Activated CD4-positive, alpha-beta T cell treated with anti-CD3 and anti-CD28 coated beads, Interleukin-2, amount 50 U/mL, for 48 hours (primary cell): Measurements from ENCODE around the gene C11orf21.

ENCODE experiments used
- DNase-seq, 2 experiments: peaks; one replicate each; pipeline ENCODE4 v3.0.0-alpha.2; 2020

C11orf21 gene

DNA sequence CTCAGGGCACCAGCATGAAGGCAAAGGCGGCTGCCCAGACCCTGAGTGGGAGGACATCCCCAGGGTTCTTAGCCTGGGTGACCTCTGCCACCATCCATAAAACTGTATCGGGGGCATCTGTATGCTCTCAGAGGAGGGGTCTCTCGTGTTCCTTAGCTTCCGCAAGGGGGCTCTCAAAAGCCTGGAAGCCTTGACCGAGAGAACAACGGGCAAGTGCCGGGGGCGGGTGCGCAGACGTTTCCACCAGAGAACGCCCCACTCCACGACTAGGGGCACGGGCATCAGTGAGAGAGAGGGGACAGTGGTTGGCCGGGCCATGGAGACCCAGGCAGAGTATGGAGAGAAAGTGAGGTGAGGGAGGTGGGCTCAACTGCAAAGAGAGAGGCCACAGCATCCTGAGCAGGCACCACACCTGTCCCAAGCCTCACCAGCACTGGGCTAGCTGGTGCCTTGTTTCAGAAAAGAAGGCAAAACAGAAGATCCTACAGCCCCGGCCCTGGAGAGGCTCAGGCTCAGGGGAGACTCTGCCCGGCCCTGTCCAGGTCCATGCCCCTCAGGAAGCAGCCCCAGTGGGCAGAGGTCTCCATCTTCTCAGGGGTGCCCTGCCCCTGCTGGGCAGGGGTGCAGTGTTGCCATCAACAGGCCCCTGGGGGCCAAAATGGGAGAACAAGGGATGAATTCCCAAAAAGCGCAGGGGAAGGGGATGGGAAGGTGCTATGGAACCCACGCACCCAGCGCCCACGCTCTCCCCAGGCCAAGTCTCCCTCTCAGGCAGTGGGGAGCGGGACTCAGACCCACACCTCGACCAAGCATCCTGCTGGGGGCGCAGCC lies 6.0 kb upstream of the C11orf21 start:
- no peak for DNase-seq

DNA sequence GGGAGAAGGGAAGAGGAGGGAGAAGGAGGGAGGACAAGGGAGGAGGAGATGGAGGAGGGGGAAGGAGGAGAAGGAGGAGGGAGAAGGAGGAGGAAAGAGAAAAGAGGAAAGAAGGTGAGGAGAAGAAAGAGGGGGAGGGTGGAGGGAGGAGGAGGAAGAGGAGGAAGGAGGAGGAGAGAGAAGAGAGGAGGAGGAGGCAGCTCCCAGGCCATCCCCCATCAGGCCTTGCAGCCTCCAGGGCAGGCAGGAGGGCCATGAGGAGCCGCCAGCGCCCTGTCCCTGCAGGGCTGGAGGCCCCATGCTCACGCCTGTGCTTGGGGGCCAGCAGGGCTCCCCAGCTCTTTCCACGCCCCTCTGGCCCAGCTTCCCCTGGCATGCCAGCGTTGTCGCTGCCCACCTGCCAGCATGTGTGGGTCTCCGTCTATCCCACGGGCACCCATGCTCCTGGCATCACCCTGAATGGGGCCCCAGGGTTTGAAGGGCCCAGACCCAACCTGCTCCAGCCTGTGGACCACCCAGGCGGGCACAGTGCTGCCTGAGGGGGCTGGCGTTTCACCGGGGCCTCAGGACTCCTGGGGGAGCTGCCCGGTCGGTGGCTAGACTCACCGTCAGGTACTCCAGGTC lies 5.3 kb upstream of the C11orf21 start:
- DNase-seq, result no peak

DNA sequence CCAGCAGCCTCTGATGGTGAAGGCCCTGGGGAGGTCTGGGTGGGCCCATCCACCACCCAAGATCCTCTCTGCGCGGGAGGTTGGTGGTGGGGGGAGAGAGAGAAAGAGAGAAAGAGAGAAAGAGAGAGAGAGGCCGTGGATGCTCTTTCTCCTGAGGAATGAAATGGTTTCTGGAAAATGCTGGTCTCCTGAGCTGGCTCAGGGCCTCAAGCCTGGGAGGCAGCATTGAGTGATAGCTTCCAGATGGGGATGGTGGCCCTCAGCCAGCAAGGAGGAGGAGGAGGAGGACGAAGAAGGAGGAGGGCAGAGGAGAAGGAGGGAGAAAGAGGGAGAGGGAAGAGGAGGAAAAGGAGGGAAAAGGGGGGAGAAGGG lies 4.7 kb upstream of the C11orf21 start:
- no peak for DNase-seq

DNA sequence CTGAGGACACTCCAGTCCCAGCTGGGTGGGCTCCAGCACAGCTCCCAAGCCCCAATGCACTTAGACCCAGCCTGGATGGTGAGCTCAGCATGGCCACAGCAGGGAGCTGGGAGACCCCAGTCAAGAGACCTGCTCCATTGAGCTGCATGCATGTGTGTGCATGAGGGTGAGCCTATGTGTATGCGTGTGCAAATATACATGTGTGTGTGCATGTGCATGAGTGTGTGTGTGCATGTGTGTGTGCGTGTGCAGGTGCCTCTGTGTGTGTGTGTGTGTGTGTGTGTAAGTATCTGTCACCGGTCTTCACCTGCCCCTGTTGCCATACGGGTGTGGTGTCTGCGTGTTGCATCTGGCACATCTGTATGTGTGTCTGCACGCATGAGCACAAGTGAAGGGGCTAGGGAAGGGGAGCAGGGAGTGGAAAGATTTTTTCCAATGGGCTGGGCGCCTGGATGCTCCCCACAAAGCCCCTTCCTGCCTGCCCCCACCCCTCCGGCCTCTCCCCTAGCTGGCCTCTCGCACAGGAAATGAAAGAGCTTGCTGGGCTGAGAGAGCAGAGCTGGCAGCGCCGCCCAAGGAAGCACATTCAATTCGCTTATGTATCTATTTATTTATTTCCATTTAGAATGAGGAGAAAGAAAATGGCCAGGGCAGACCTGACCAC lies 4.2 kb upstream of the C11orf21 start:
- DNase-seq, result peak; percentile 23 to 31

GRCh38 chr11:2305140-2305778 lies 3.5 kb upstream of the C11orf21 start:
- DNase-seq, result peak; percentile 92 to 93

- no peak for DNase-seq
Observed at GRCh38 chr11:2304506-2305139, 2.9 kb upstream of the C11orf21 start.

GRCh38 chr11:2303627-2304505 lies 2.1 kb upstream of the C11orf21 start:
- DNase-seq, result no peak

DNA sequence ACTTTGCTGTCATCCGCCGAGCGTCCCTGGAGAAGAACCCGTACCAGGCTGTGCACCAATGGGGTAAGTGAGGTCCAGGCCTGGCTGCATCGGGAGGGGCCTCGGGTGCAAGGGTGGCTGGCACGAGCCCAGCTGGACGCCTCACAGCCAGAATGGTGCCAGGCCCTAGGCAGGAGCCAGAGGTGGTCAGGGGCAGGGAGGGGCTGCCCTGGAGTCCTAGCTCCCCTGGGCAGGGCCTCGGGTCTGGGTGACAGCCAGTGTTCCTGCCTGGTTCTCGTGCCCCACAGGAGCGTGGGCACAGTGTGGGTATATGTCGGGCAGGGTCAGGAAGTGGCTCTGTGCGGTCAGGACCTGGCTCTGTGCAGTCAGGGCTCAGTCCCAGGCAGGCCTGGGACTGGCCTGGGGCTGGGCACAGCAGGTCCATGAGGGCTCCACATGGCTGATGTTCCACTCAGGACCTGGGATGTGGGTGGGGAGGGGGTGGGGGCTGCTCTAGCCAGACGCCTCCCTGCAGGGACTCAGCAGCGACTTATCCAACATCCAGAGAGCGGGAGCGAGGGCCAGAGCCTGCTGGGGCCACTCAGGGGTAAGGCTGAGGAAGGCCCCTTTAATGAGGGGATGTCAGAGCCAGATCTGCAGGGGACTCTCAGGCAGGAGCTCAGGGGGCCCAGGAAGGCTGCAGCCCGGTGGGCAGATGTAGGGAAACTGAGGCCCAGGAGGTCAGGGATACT lies 1.3 kb upstream of the C11orf21 start:
- DNase-seq, result peak in 1 of 2 experiments; percentile 27

GRCh38 chr11:2302306-2302895 lies 683 bp upstream of the C11orf21 start:
- peak; percentile 34 to 41 for DNase-seq

GRCh38 chr11:2300936-2301630 lies 635 bp downstream of the C11orf21 start:
- peak; percentile 13 to 31 for DNase-seq

DNA sequence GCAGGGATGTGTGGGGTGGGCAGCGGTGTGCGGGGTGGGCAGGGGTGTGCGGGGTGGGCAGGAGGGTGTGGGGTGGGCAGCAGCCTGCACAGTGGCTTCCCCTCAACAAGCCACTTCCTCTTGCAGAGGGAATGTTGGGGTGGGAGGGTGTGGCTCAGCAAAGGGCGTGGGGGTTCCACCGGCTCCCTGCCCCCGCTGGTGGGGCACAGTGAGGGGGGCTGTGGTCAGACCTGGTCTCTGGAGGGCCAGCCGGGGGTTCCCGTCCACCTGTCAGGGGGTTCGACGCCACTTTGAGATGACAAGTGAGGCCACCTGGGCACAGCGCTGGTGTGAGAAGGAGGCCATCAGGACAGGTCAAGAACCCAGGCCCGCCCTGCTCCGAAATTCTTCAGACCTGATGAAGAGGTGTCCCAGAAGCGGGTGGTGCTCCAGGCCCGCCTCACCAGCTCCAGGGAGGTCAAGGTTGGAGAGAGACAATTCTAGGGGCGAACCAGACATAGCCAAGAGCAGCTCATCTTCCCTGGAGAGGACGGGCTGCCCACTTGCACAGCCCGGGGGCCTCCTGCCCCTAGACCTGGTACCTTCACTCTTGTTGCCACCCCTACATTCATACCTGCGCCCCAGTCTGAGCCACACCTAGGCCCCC lies 1.3 kb downstream of the C11orf21 start:
- no peak for DNase-seq

GRCh38 chr11:2299773-2300172 lies 1.9 kb downstream of the C11orf21 start:
- DNase-seq, result no peak

GRCh38 chr11:2298795-2299761 lies 2.6 kb downstream of the C11orf21 start:
- DNase-seq, result peak; percentile 23 to 33

- peak in 1 of 2 experiments; percentile 0 for DNase-seq
Observed at GRCh38 chr11:2298131-2298794, 3.5 kb downstream of the C11orf21 start.

DNA sequence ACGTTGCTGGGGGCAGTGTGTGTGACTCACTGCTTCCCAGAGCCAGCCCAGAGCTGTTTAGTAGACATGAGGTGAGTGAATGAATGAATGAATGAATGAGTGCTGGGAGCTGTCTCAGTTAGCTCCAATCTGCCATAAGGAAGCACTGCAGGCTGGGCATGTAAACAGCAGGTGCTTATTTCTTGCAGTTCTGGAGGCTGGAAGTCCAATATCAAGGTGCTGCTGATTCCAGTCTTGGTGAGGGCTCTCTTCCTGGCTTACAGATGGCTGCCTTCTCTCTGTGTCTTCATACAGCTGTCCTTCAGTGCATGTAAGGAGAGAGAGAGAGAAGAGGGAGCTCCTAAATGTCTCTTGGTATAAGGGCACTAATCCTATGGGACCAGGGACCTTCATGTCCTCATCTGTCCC lies 4.1 kb downstream of the C11orf21 start:
- peak in 1 of 2 experiments; percentile 2 for DNase-seq

- peak in 1 of 2 experiments; percentile 1 for DNase-seq
Observed at GRCh38 chr11:2296913-2297622, 4.7 kb downstream of the C11orf21 start.
